Right atrium auricular region (tissue), 2 donors: ENCODE measurements around the gene MRGPRE. TPM values are rescaled to one million over a fixed set of nuclear protein-coding genes. Genes with fewer than 3 reads are reported as not detected.

Experiments
- DNase-seq: peaks from one replicate; pipeline ENCODE4 v3.0.0-alpha.2; 2019; ENCODE audit warnings: low spot score
- H3K27ac ChIP-seq, 2 donors: fragments of 200-600 bp; sonication (generic); 1 replicate in 1 of 2; 2 replicates in 1 of 2; pipeline ENCODE4 v1.5.1; 2016 to 2019
- H3K27me3 ChIP-seq, 2 donors: fragments of 200-600 bp; sonication (generic); one replicate each; pipeline versions ENCODE4 v1.5.1 to v1.6.0; 2017 to 2019
- H3K36me3 ChIP-seq: fragments of 200-600 bp; sonication (generic); one replicate; pipeline ENCODE4 v1.5.1; 2016
- H3K4me1 ChIP-seq, 2 donors: fragments of 200-600 bp; sonication (generic); one replicate each; pipeline versions ENCODE4 v1.5.1 to v1.6.0; 2017 to 2019
- H3K4me3 ChIP-seq, 2 donors: fragments of 200-600 bp; sonication (generic); 1 replicate in 1 of 2; 2 replicates in 1 of 2; pipeline ENCODE4 v1.5.1; 2017 to 2019; ENCODE audit warnings: mild to moderate bottlenecking in 1 of 2, moderate library complexity in 1 of 2
- H3K9me3 ChIP-seq, 2 donors: fragments of 200-600 bp; sonication (generic); one replicate each; pipeline ENCODE4 v1.5.1; 2019
- CTCF ChIP-seq, 2 donors: fragments of 200-600 bp; sonication (generic); IDR thresholded peaks; one replicate each; pipeline ENCODE4 v1.5.1; 2019; ENCODE audit warnings: antibody characterized with exemption in 2 of 2
- total RNA-seq, 2 donors: library from RNA; depleted of rRNA; stranded (reverse); fragments of >200 nt; gene quantifications; one replicate each; pipeline ENCODE4 v1.1.0, GENCODE V29; 2016

MRGPRE gene
- total RNA-seq, 2 donors from 2014 or later, result not detected

- TF ChIP-seq CTCF (IDR thresholded peaks at IDR 0.05), result no peak
- Histone ChIP-seq H3K27ac (no peak overlapping the region), H3K36me3 (no peaks in the 10 kb centered on the region), H3K4me3 (no peak overlapping the region), H3K27me3 (peaks cover 0 to 24% of the 10 kb centered on the region in 2 donors), H3K9me3 (no peaks in the 10 kb centered on the region), H3K4me1 (peaks cover 0 to 6% of the 10 kb centered on the region in 2 donors)
- DNase-seq, result no peak
These were observed 26.7 kb downstream of the MRGPRE start for GRCh38 chr11:3205261-3206155.

GRCh38 chr11:3204141-3205015 lies 27.8 kb downstream of the MRGPRE start:
- Histone ChIP-seq H3K36me3 (no peaks in the 10 kb centered on the region), H3K4me3 (no peak overlapping the region), H3K27ac (no peak overlapping the region), H3K4me1 (peaks cover 0 to 6% of the 10 kb centered on the region in 2 donors), H3K27me3 (peaks cover 0 to 24% of the 10 kb centered on the region in 2 donors), H3K9me3 (no peaks in the 10 kb centered on the region)
- TF ChIP-seq CTCF (IDR thresholded peaks at IDR 0.05), result no peak
- no peak for DNase-seq

- H3K4me3 ChIP-seq, result peak overlapping the region in 1 of 2 donors; percentile 9
- DNase-seq, result no peak
These were observed 28.8 kb downstream of the MRGPRE start for GRCh38 chr11:3203221-3204043.

GRCh38 chr11:3202759-3203158 lies 29.5 kb downstream of the MRGPRE start:
- Histone ChIP-seq H3K4me1 (peaks cover 0 to 6% of the 10 kb centered on the region in 2 donors), H3K36me3 (no peaks in the 10 kb centered on the region), H3K9me3 (no peaks in the 10 kb centered on the region), H3K27ac (no peak overlapping the region), H3K4me3 (no peak overlapping the region), H3K27me3 (peaks cover 0 to 24% of the 10 kb centered on the region in 2 donors)
- no peak for TF ChIP-seq CTCF (IDR thresholded peaks at IDR 0.05)
- DNase-seq, result no peak

More at GRCh38 chr11:3203221-3204043, 28.8 kb downstream of the MRGPRE start:
- TF ChIP-seq CTCF (IDR thresholded peaks at IDR 0.05), result no peak
- no peaks in the 10 kb centered on the region for H3K9me3 ChIP-seq
- no peaks in the 10 kb centered on the region for H3K36me3 ChIP-seq
- peaks cover 0 to 6% of the 10 kb centered on the region in 2 donors for H3K4me1 ChIP-seq
- H3K27ac ChIP-seq, result no peak overlapping the region
- H3K27me3 ChIP-seq, result peaks cover 0 to 24% of the 10 kb centered on the region in 2 donors

- no peak overlapping the region for H3K4me3 ChIP-seq
- peaks cover 0 to 6% of the 10 kb centered on the region in 2 donors for H3K4me1 ChIP-seq
- TF ChIP-seq CTCF (IDR thresholded peaks at IDR 0.05), result no peak
- DNase-seq, result no peak
- H3K9me3 ChIP-seq, result no peaks in the 10 kb centered on the region
- H3K36me3 ChIP-seq, result no peaks in the 10 kb centered on the region
- H3K27ac ChIP-seq, result no peak overlapping the region
- H3K27me3 ChIP-seq, result peaks cover 0 to 24% of the 10 kb centered on the region in 2 donors
These were observed 29.9 kb downstream of the MRGPRE start for GRCh38 chr11:3202305-3202704.
